ENCODE measurements around the gene SUMO2. TPM values are rescaled to one million over a fixed set of nuclear protein-coding genes. Genes with fewer than 3 reads are reported as not detected.

Gene SUMO2
- total and polyA plus RNA-seq, 9 of the 15 experiments (the other 6 are each of a cell fraction or from before 2014, with no cell fraction given), result 157 to 733 (median 419) TPM

- TF ChIP-seq ZMIZ1 (IDR thresholded peaks at IDR 0.05; ENCODE audit: low read depth in 2 of 2, low read length in 2 of 2), result peak in 1 of 2 experiments; percentile 43; a peak in 1 of 4 replicates
- peak; percentile 94 for TF ChIP-seq POLR2A (conservative IDR thresholded peaks at IDR 0.05)
- TF ChIP-seq MAFK (IDR thresholded peaks at IDR 0.05; ENCODE audit: low read length), result peak; percentile 10; the same call in 1 of the 2 replicates
- TF ChIP-seq HDAC3 (IDR thresholded peaks at IDR 0.05; ENCODE audit: borderline replicate concordance, partially characterized antibody), result no peak
- TF ChIP-seq ZNF133 (CRISPR knock-in tag; IDR thresholded peaks at IDR 0.05), result no peak
- TF ChIP-seq SLC30A9 (CRISPR knock-in tag; IDR thresholded peaks at IDR 0.05), result no peak
- TF ChIP-seq ARHGAP35 (IDR thresholded peaks at IDR 0.05; ENCODE audit: partially characterized antibody), result no peak
- peak; percentile 99 for TF ChIP-seq RBBP5 (IDR thresholded peaks at IDR 0.05; ENCODE audit: borderline replicate concordance, insufficient read depth, low read length, poor library complexity, severe bottlenecking)
- no peak for TF ChIP-seq ZSCAN29 (IDR thresholded peaks at IDR 0.05)
- no peak for TF ChIP-seq NELFE (IDR thresholded peaks at IDR 0.05; ENCODE audit: insufficient read depth, insufficient read length)
- no peak for TF ChIP-seq BCLAF1 (IDR thresholded peaks at IDR 0.05; ENCODE audit: borderline replicate concordance in 1 of 2, control insufficient read depth in 1 of 2, low read depth in 2 of 2, low read length in 1 of 2)
- TF ChIP-seq ZNF696 (CRISPR knock-in tag; conservative IDR thresholded peaks at IDR 0.05), result no peak
- no peak for TF ChIP-seq HMGN3 (IDR thresholded peaks at IDR 0.05; ENCODE audit: borderline replicate concordance, extremely low read depth, insufficient read length, low read depth, low read length)
- no peak for TF ChIP-seq ZNF224 (CRISPR knock-in tag; IDR thresholded peaks at IDR 0.05)
- TF ChIP-seq THRAP3 (IDR thresholded peaks at IDR 0.05; ENCODE audit: borderline replicate concordance), result no peak
- no peak for TF ChIP-seq MTF1 (CRISPR knock-in tag; IDR thresholded peaks at IDR 0.05; ENCODE audit: borderline replicate concordance)
- no peak for TF ChIP-seq CCAR2 (IDR thresholded peaks at IDR 0.05; ENCODE audit: low read depth, low read length)
- no peak for TF ChIP-seq POLR3G (IDR thresholded peaks at IDR 0.05; ENCODE audit: extremely low read depth, insufficient read length, insufficient replicate concordance)
- no peak for TF ChIP-seq CHAMP1 (IDR thresholded peaks at IDR 0.05)
Measured at GRCh38 chr17:75205037-75205792, 22.5 kb upstream of the SUMO2 start, which contains the start of gene NUP85 (continued).

Measured in K562 (cell line).